ENCODE results near the gene ZNF532.

GRCh38 chr18:58952858-58953257 is 88.2 kb downstream of the ZNF532 start:
- TF ChIP-seq CTCF (IDR thresholded peaks at IDR 0.05) (no peak), POLR2A (IDR thresholded peaks at IDR 0.05) (no peak)

Measured in Peyer's patch (tissue), 4 donors.